ENCODE results near the gene TARP.

Gene TARP

GRCh38 chr7:38273286-38273995 is at the start of gene TARP:
Gene TARP (minus strand): TSS chr7:38273636.
- DNase-seq (ENCODE audit: low read depth in 2 of 3, low spot score in 1 of 3), result no peak

GRCh38 chr7:38323156-38323555 is 49.7 kb upstream of the TARP start:
- DNase-seq (ENCODE audit: low read depth in 2 of 3, low spot score in 1 of 3), result no peak

- DNase-seq (ENCODE audit: low read depth in 2 of 3, low spot score in 1 of 3), result no peak
Measured at GRCh38 chr7:38322461-38322860, 49.0 kb upstream of the TARP start.

GRCh38 chr7:38321967-38322366 is 48.5 kb upstream of the TARP start:
- no peak for DNase-seq (ENCODE audit: low read depth in 2 of 3, low spot score in 1 of 3)

- peak in 1 of 3 donors; percentile 21 for DNase-seq (ENCODE audit: low read depth in 2 of 3, low spot score in 1 of 3)
Measured at GRCh38 chr7:38321515-38321944, 48.1 kb upstream of the TARP start.

GRCh38 chr7:38321050-38321449 is 47.6 kb upstream of the TARP start:
- DNase-seq (ENCODE audit: low read depth in 2 of 3, low spot score in 1 of 3), result no peak

GRCh38 chr7:38319873-38320272 is 46.4 kb upstream of the TARP start:
- DNase-seq (ENCODE audit: low read depth in 2 of 3, low spot score in 1 of 3), result no peak

GRCh38 chr7:38318803-38319416 is 45.5 kb upstream of the TARP start:
- no peak for DNase-seq (ENCODE audit: low read depth in 2 of 3, low spot score in 1 of 3)

- no peak for DNase-seq (ENCODE audit: low read depth in 2 of 3, low spot score in 1 of 3)
Measured at GRCh38 chr7:38318241-38318640, 44.8 kb upstream of the TARP start.

GRCh38 chr7:38317515-38317914 is 44.1 kb upstream of the TARP start:
- DNase-seq (ENCODE audit: low read depth in 2 of 3, low spot score in 1 of 3), result no peak

- no peak for DNase-seq (ENCODE audit: low read depth in 2 of 3, low spot score in 1 of 3)
Measured at GRCh38 chr7:38316733-38317360, 43.4 kb upstream of the TARP start.

- no peak for DNase-seq (ENCODE audit: low read depth in 2 of 3, low spot score in 1 of 3)
Measured at GRCh38 chr7:38315410-38315809, 42.0 kb upstream of the TARP start.

GRCh38 chr7:38312821-38313220 is 39.4 kb upstream of the TARP start:
- DNase-seq (ENCODE audit: low read depth in 2 of 3, low spot score in 1 of 3), result no peak

GRCh38 chr7:38311329-38311937 is 38.0 kb upstream of the TARP start:
- no peak for DNase-seq (ENCODE audit: low read depth in 2 of 3, low spot score in 1 of 3)

GRCh38 chr7:38310591-38311101 is 37.2 kb upstream of the TARP start:
- DNase-seq (ENCODE audit: low read depth in 2 of 3, low spot score in 1 of 3), result no peak

GRCh38 chr7:38309555-38309954 is 36.1 kb upstream of the TARP start:
- no peak for DNase-seq (ENCODE audit: low read depth in 2 of 3, low spot score in 1 of 3)

- DNase-seq (ENCODE audit: low read depth in 2 of 3, low spot score in 1 of 3), result no peak
Measured at GRCh38 chr7:38308140-38308539, 34.7 kb upstream of the TARP start.

- DNase-seq (ENCODE audit: low read depth in 2 of 3, low spot score in 1 of 3), result no peak
Measured at GRCh38 chr7:38307640-38308039, 34.2 kb upstream of the TARP start.

GRCh38 chr7:38306914-38307313 is 33.5 kb upstream of the TARP start:
- DNase-seq (ENCODE audit: low read depth in 2 of 3, low spot score in 1 of 3), result no peak

GRCh38 chr7:38306171-38306570 is 32.7 kb upstream of the TARP start:
- no peak for DNase-seq (ENCODE audit: low read depth in 2 of 3, low spot score in 1 of 3)

GRCh38 chr7:38303866-38304265 is 30.4 kb upstream of the TARP start:
- DNase-seq (ENCODE audit: low read depth in 2 of 3, low spot score in 1 of 3), result no peak

GRCh38 chr7:38300175-38300574 is 26.7 kb upstream of the TARP start:
- no peak for DNase-seq (ENCODE audit: low read depth in 2 of 3, low spot score in 1 of 3)

Data from stimulated activated CD4-positive, alpha-beta T cell treated with anti-CD3 and anti-CD28 coated beads, Interleukin-12 subunit alpha, Interleukin-12 subunit beta, amount 100 ng/mL, for 48 hours (primary cell).